ENCODE data around the gene WLS. TPM values are rescaled to one million over a fixed set of nuclear protein-coding genes. Genes with fewer than 3 reads are reported as not detected.

WLS gene
- total RNA-seq, 4 donors from 2014 or later, result 44.1 to 160 (median 76.8) TPM

GRCh38 chr1:68083686-68084085 is 148.6 kb downstream of the WLS start:
- H3K9me3 ChIP-seq, result no peaks in the 10 kb centered on the region
- no peak for DNase-seq
- no peak overlapping the region for H3K4me3 ChIP-seq
- TF ChIP-seq CTCF (IDR thresholded peaks at IDR 0.05), result no peak
- no peak for TF ChIP-seq POLR2A (IDR thresholded peaks at IDR 0.05)
- H3K36me3 ChIP-seq, result no peaks in the 10 kb centered on the region
- H3K27ac ChIP-seq, result no peak overlapping the region
- no peaks in the 10 kb centered on the region for H3K27me3 ChIP-seq
- intact Hi-C loops (cut with DNase I; ENCODE audit: low total_unique reads), result no loop called here
- H3K4me1 ChIP-seq, result no peaks in the 10 kb centered on the region

- Histone ChIP-seq H3K36me3 (no peaks in the 10 kb centered on the region), H3K27ac (no peak overlapping the region), H3K9me3 (no peaks in the 10 kb centered on the region), H3K4me3 (no peak overlapping the region), H3K27me3 (no peaks in the 10 kb centered on the region), H3K4me1 (no peaks in the 10 kb centered on the region)
- no peak for DNase-seq
- TF ChIP-seq POLR2A (IDR thresholded peaks at IDR 0.05) (no peak), CTCF (IDR thresholded peaks at IDR 0.05) (no peak)
- intact Hi-C loops (cut with DNase I; ENCODE audit: low total_unique reads), result no loop called here
Observed at GRCh38 chr1:68081775-68082283, 150.5 kb downstream of the WLS start.

DNA sequence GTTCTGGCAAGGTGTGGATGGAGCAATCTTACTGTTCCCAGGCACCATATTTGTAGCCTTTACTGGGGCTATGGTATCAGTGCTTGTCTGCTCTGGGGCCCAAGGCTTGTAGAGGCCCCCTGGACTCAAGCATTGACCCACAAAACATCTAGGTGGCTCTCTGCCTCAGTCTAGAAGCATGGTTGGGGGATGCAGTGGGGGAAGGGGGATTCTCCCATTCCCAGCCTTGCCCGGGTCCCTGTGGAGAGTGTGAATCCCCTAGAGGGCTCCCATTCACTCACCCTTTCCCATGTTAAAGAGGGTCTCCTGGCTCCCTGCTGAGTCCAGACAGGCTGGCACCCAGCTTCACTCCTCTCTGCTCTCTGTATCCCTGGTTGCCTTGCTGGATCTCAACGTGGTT is 153.7 kb downstream of the WLS start:
- no peak for DNase-seq
- Histone ChIP-seq H3K27me3 (no peaks in the 10 kb centered on the region), H3K4me3 (no peak overlapping the region), H3K4me1 (no peaks in the 10 kb centered on the region), H3K9me3 (no peaks in the 10 kb centered on the region), H3K36me3 (no peaks in the 10 kb centered on the region), H3K27ac (no peak overlapping the region)
- intact Hi-C loops (cut with DNase I; ENCODE audit: low total_unique reads), result no loop called here
- TF ChIP-seq POLR2A (IDR thresholded peaks at IDR 0.05) (no peak), CTCF (IDR thresholded peaks at IDR 0.05) (no peak)

MicroRNAs within 50 kb of the gene (microRNA counts, 767-probe panel; counts per million panel counts)
- 0 counts per million in 2 donors for microRNA hsa-miR-1262

Small RNAs within 50 kb of the gene (microRNA-seq; reads per million reads assigned to microRNA genes)
- gene MIR1262 (ENCODE audit: borderline microRNAs expressed, borderline replicate concordance), result 2.0 reads per million

Small RNAs within 50 kb of the gene (small RNA-seq; reads per million reads assigned to genes)
- gene COX6B1P7 (not detected), gene MIR1262 (0.91 reads per million, percentile 43 among the genes with 10 or more reads in this experiment)

Other genes with a start within 250 kb of the WLS start
- 1 to 10 TPM in 2 of 4 donors, under 1 TPM in 1, not detected in 1; 0.26 to 7.4 (median 3.7) TPM for gene DIRAS3, start 181.9 kb downstream of the WLS start, total RNA-seq
- 1 to 10 TPM in 1 of 4 donors, not detected in 3; 3.5 TPM for gene RPE65, start 217.4 kb upstream of the WLS start, total RNA-seq